Ovary (tissue), 3 donors: ENCODE data around the gene ANKRD27.

ENCODE experiments used
- EP300 ChIP-seq: sonication (generic); formaldehyde crosslinking; IDR thresholded peaks from one replicate; pipeline ENCODE4 v1.6.1; 2017; ENCODE audit warnings: antibody characterized with exemption
- POLR2A ChIP-seq: fragments of 450-650 bp; IDR thresholded peaks from one replicate; pipeline ENCODE4 v1.6.1; 2017; ENCODE audit warnings: antibody characterized with exemption, mild to moderate bottlenecking, moderate library complexity
- TF ChIP-seq, protein P1 (sequence below), 3 donors: fragments of 450-650 bp in 2 of 3; fragments of 200-600 bp in 1 of 3; IDR thresholded peaks; one replicate each; pipeline versions ENCODE4 v1.5.1 to v1.8.0; 2016 to 2022; ENCODE audit warnings: antibody characterized with exemption in 3 of 3, mild to moderate bottlenecking in 1 of 3
- donor health status: DM: no; HTN: no; CAD: no.

GRCh38 chr19:32603961-32604360, 71.0 kb downstream of the ANKRD27 start:
- TF ChIP-seq EP300 (no peak), POLR2A (no peak)
- TF ChIP-seq, protein P1, sequence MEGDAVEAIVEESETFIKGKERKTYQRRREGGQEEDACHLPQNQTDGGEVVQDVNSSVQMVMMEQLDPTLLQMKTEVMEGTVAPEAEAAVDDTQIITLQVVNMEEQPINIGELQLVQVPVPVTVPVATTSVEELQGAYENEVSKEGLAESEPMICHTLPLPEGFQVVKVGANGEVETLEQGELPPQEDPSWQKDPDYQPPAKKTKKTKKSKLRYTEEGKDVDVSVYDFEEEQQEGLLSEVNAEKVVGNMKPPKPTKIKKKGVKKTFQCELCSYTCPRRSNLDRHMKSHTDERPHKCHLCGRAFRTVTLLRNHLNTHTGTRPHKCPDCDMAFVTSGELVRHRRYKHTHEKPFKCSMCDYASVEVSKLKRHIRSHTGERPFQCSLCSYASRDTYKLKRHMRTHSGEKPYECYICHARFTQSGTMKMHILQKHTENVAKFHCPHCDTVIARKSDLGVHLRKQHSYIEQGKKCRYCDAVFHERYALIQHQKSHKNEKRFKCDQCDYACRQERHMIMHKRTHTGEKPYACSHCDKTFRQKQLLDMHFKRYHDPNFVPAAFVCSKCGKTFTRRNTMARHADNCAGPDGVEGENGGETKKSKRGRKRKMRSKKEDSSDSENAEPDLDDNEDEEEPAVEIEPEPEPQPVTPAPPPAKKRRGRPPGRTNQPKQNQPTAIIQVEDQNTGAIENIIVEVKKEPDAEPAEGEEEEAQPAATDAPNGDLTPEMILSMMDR (IDR thresholded peaks at IDR 0.05): no peak
